Prostate gland (tissue), 2 donors: ENCODE data around the gene NAALADL2. TPM values are rescaled to one million over a fixed set of nuclear protein-coding genes. Genes with fewer than 3 reads are reported as not detected.
"Not testable (repeated sequence)": the region's sequence is repeated elsewhere in the genome, so short reads cannot be mapped to it uniquely, and the experiment has no call there.

Experiments used
- DNase-seq: peaks from one replicate; pipeline ENCODE4 v3.0.0-alpha.2; 2019; ENCODE audit warnings: low spot score
- H3K27ac ChIP-seq, 2 donors: fragments of 200-600 bp; sonication (generic); 2 replicates each; pipeline ENCODE4 v1.5.1; 2017 to 2019
- H3K27me3 ChIP-seq: fragments of 200-600 bp; sonication (generic); replicated peaks from 2 replicates; pipeline ENCODE4 v1.5.1; 2019; ENCODE audit not compliant: insufficient read depth
- H3K36me3 ChIP-seq, 2 donors: fragments of 200-600 bp; sonication (generic); 1 replicate in 1 of 2; 2 replicates in 1 of 2; pipeline versions ENCODE4 v1.5.1 to v1.8.1; 2017 to 2019
- H3K4me1 ChIP-seq: fragments of 200-600 bp; sonication (generic); replicated peaks from 2 replicates; pipeline ENCODE4 v1.5.1; 2019
- H3K4me3 ChIP-seq, 2 donors: fragments of 200-600 bp; sonication (generic); 2 replicates each; pipeline ENCODE4 v1.5.1; 2017 to 2019
- H3K9me3 ChIP-seq: fragments of 200-600 bp; sonication (generic); 2 replicates; pipeline ENCODE4 v1.5.1; 2017
- CTCF ChIP-seq, 4 experiments: fragments of 200-600 bp in 2 of 4; fragments of 450-650 bp in 2 of 4; sonication (generic) in 2 of 4; IDR thresholded peaks; 1 replicate in 3 of 4; 2 replicates in 1 of 4; pipeline ENCODE4 v1.5.1; 2016 to 2019; ENCODE audit warnings: antibody characterized with exemption in 4 of 4, mild to moderate bottlenecking in 2 of 4, moderate library complexity in 2 of 4
- POLR2A ChIP-seq: fragments of 450-650 bp; IDR thresholded peaks from one replicate; pipeline ENCODE4 v1.6.1; 2016; ENCODE audit warnings: antibody characterized with exemption, mild to moderate bottlenecking
- POLR2AphosphoS5 ChIP-seq: sonication (generic); formaldehyde crosslinking; IDR thresholded peaks from one replicate; pipeline ENCODE4 v1.6.1; 2017; ENCODE audit warnings: antibody characterized with exemption
- WGBS: methylation state at CpG from one replicate; pipeline ENCODE4 v1.1.5; 2018; 5-methylcytosine and 5-hydroxymethylcytosine counted together
- intact Hi-C: fragments of 100-400 bp; cut with DNase I; formaldehyde crosslinking; loops from one replicate; pipeline ENCODE4 v1.14.2; 2022
- total RNA-seq, 2 donors: library from RNA; depleted of rRNA; stranded (reverse); fragments of >200 nt; gene quantifications; one replicate each; pipeline ENCODE4 v1.1.0, GENCODE V29; 2016

The NAALADL2 gene
- total RNA-seq, 2 donors from 2014 or later: 12.2 to 20.2 TPM

GRCh38 chr3:175267561-175267960 is 408.4 kb downstream of the NAALADL2 start:
- no peaks in the 10 kb centered on the region for H3K4me1 ChIP-seq
- WGBS: 27% methylated on average over 1 of the region's 1 CpG
- H3K9me3 ChIP-seq: no peaks in the 10 kb centered on the region
- TF ChIP-seq POLR2A: no peak
- TF ChIP-seq CTCF (IDR thresholded peaks at IDR 0.05): no peak
- TF ChIP-seq POLR2AphosphoS5: no peak
- no peaks in the 10 kb centered on the region for H3K27me3 ChIP-seq
- no peak for DNase-seq
- H3K27ac ChIP-seq: no peak overlapping the region
- intact Hi-C loops: no loop called here
- H3K36me3 ChIP-seq: no peaks in the 10 kb centered on the region
- H3K4me3 ChIP-seq: no peak overlapping the region

GRCh38 chr3:175269394-175269793 is 410.3 kb downstream of the NAALADL2 start:
- TF ChIP-seq POLR2AphosphoS5: no peak
- no peak for TF ChIP-seq POLR2A
- TF ChIP-seq CTCF (IDR thresholded peaks at IDR 0.05): no peak
- intact Hi-C loops: no loop called here
- Histone ChIP-seq H3K4me3 (no peak overlapping the region), H3K36me3 (no peaks in the 10 kb centered on the region), H3K4me1 (no peaks in the 10 kb centered on the region), H3K27me3 (no peaks in the 10 kb centered on the region), H3K9me3 (no peaks in the 10 kb centered on the region), H3K27ac (no peak overlapping the region)
- DNase-seq: no peak
- 95% methylated on average over 9 of the region's 9 CpGs for WGBS

GRCh38 chr3:175270198-175270837 is 411.2 kb downstream of the NAALADL2 start:
- DNase-seq: no peak
- H3K27me3 ChIP-seq: no peaks in the 10 kb centered on the region
- no peaks in the 10 kb centered on the region for H3K9me3 ChIP-seq
- H3K4me3 ChIP-seq: no peak overlapping the region
- no peak overlapping the region for H3K27ac ChIP-seq
- no peaks in the 10 kb centered on the region for H3K4me1 ChIP-seq
- no peak for TF ChIP-seq CTCF (IDR thresholded peaks at IDR 0.05)
- no peak for TF ChIP-seq POLR2AphosphoS5
- no peak for TF ChIP-seq POLR2A
- H3K36me3 ChIP-seq: no peaks in the 10 kb centered on the region
- WGBS: 17% methylated on average over 5 of the region's 5 CpGs
- intact Hi-C loops: no loop called here

GRCh38 chr3:175270866-175271265 is 411.7 kb downstream of the NAALADL2 start:
- intact Hi-C loops: no loop called here
- H3K4me3 ChIP-seq: no peak overlapping the region
- TF ChIP-seq POLR2AphosphoS5 (no peak), POLR2A (no peak), CTCF (IDR thresholded peaks at IDR 0.05) (no peak)
- H3K36me3 ChIP-seq: no peaks in the 10 kb centered on the region
- DNase-seq: no peak
- H3K9me3 ChIP-seq: no peaks in the 10 kb centered on the region
- H3K4me1 ChIP-seq: no peaks in the 10 kb centered on the region
- no peaks in the 10 kb centered on the region for H3K27me3 ChIP-seq
- H3K27ac ChIP-seq: no peak overlapping the region

GRCh38 chr3:175271465-175271864 is 412.3 kb downstream of the NAALADL2 start:
- WGBS: 92% methylated on average over 11 of the region's 11 CpGs
- H3K9me3 ChIP-seq, H3K36me3 ChIP-seq, H3K4me3 ChIP-seq, H3K4me1 ChIP-seq, DNase-seq, intact Hi-C loops, H3K27ac ChIP-seq, H3K27me3 ChIP-seq: not testable (repeated sequence)
